Astrocyte of the cerebellum (primary cell): ENCODE data around the gene MYOF.
A peak's percentile ranks its signal among the peaks of the same experiment; 100 is the strongest.

Experiments
- DNase-seq: peaks from one replicate; pipeline ENCODE4 v3.0.0-alpha.2; 2011; ENCODE audit warnings: low read depth
- H3K4me3 ChIP-seq: 2 replicates; pipeline ENCODE4 v1.5.1; 2011; ENCODE audit warnings: mild to moderate bottlenecking, low read depth, low read length, moderate library complexity
- in situ Hi-C: cut with HindIII; loops from 2 replicates; pipeline ENCODE4 v1.10.0; 2017; ENCODE audit warnings: low sequenced_read_pairs
- TF ChIP-seq, protein P1 (sequence below): IDR thresholded peaks from 2 replicates; pipeline ENCODE4 v1.5.1; 2012; ENCODE audit warnings: low read length, low read depth, moderate library complexity, mild to moderate bottlenecking; ENCODE audit errors: missing control alignments

MYOF gene

DNA sequence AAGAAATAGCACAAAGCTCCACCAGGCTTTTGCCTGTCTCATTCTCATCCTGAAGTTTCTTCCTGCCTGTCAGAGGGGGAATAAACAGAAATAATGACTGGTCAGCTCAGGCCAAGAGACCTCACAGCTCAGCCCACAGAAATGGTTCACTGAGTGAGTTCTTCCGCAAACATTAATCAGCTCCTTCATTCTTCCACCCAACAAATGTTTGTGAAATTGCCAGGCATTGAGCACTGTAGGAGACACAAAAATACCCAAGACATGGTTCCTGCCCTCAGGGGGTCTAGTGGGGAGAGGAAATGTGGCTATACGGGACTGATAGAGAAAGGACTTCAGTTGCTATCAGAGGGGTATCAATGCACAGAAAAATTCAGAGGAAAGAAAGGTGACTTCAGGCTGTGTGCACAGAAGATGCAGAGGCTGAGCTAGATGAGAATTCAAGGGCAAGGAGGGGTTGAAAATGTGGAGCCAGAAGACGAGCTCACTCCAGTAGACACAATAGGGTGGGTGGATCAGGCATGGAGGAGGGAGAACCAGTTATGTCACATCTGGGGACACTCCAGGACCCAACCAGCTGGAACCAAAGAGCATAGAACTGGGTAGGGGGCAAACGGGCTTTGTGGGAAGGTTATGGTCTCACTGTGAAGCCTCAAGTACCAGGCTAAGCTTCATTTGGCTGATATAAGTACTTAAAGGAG is 20.9 kb downstream of the MYOF start:
- peak; percentile 73 for DNase-seq
- in situ Hi-C loops: no loop called here
- H3K4me3 ChIP-seq: no peak overlapping the region
- TF ChIP-seq, protein P1, sequence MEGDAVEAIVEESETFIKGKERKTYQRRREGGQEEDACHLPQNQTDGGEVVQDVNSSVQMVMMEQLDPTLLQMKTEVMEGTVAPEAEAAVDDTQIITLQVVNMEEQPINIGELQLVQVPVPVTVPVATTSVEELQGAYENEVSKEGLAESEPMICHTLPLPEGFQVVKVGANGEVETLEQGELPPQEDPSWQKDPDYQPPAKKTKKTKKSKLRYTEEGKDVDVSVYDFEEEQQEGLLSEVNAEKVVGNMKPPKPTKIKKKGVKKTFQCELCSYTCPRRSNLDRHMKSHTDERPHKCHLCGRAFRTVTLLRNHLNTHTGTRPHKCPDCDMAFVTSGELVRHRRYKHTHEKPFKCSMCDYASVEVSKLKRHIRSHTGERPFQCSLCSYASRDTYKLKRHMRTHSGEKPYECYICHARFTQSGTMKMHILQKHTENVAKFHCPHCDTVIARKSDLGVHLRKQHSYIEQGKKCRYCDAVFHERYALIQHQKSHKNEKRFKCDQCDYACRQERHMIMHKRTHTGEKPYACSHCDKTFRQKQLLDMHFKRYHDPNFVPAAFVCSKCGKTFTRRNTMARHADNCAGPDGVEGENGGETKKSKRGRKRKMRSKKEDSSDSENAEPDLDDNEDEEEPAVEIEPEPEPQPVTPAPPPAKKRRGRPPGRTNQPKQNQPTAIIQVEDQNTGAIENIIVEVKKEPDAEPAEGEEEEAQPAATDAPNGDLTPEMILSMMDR: no peak

DNA sequence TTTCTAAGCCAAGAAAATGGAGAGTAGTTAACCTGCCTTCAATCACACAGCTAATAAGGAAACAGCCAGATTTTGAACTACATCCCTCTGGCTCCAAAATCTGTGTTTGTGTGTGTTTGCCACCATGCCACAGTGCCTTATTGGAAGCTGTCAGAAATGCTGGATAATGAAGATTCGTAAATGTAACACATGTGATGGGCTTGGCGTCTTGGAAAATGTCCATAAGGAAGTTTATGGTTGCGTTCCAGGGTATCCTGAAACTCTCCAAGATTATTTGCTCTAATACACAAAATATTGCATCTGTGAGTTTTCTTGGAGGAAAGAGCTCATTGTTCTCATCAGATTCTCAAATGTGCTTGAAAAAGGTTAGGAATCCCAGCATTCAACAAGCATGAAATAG is 22.7 kb downstream of the MYOF start:
- no peak for DNase-seq
- H3K4me3 ChIP-seq: no peak overlapping the region
- TF ChIP-seq, protein P1: no peak
- in situ Hi-C loops: no loop called here

DNA sequence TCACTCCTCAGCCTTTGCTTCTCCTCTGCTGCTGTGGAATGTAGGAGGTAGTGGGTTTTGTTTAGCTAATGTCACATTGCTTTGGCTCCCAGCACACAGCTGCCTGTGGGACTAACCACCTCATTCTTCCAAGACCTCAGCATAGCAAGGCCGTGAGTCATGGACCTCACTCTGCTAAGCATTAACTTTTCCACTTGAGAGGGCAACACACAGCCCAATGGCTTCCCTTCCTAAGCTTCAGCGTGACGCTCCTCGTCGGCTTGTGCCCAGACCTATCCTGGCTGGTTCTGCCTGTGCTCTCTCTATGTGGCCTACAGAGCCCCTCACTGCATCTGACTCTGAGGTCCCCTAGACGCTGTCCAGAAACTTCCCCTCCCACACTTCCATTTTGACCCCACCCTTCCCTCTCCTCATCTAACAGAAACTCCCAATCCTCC is 23.3 kb downstream of the MYOF start:
- DNase-seq: peak; percentile 100
- H3K4me3 ChIP-seq: no peak overlapping the region
- in situ Hi-C loops: no loop called here
- TF ChIP-seq, protein P1: no peak

DNA sequence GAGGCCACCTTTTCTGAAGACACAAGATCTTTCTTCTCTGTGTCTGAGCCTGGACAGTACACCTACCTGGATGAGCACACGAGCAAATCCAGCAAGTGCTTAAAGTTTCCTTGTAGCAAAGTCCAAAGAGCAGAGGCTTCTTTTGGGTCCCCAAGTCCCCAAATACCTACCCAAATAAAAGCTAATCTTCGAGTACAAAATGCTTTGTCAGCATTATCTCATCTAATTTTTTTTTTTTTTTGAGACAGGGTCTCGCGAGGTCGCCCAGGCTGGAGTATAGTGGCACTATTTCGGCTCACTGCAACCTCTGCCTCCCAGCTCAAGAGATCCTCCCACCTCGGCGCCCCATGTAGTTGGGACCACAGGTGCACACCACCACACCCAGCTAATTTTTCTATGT is 24.6 kb downstream of the MYOF start:
- TF ChIP-seq, protein P1: no peak
- H3K4me3 ChIP-seq: no peak overlapping the region
- no peak for DNase-seq
- in situ Hi-C loops: no loop called here

DNA sequence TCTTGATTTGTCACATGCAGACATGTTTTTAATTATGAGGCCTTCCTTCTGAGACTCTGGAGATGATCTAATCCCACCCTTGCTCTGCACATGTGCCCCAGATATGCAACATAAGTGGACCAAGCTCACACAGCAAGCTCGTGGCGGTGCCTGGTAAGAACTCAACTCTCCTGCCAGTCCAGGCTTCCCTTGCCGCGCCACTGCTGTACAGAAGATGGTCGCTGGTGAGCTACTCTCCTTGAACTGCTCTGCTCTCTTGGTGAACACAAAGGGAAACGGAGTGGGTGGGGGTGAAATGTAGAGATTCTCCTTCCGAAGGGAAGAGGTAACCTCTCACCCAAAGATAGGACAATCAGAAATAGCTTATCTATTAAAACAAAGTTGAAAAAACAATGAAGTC is 25.7 kb downstream of the MYOF start:
- no peak for DNase-seq
- in situ Hi-C loops: no loop called here
- no peak overlapping the region for H3K4me3 ChIP-seq
- TF ChIP-seq, protein P1: no peak

DNA sequence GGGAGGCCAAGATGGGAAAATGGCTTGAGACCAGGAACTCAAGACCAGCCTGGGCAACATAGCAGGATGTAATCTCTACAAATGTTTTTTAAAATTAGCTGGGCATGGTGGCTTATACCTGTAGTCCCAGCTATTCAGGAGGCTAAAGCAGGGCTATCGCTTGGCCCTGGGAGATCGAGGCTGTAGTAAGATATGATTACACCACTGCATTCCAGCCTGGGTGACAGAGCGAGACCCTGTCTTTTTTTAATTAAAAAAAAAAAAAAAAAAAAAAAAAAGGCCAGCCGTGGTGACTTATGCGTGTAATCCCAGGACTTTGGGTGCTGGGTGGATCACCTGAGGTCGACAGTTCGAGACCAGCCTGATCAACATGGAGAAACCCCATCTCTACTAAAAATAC is 27.4 kb downstream of the MYOF start:
- in situ Hi-C loops: no loop called here
- no peak for DNase-seq
- H3K4me3 ChIP-seq: no peak overlapping the region
- TF ChIP-seq, protein P1: no peak

DNA sequence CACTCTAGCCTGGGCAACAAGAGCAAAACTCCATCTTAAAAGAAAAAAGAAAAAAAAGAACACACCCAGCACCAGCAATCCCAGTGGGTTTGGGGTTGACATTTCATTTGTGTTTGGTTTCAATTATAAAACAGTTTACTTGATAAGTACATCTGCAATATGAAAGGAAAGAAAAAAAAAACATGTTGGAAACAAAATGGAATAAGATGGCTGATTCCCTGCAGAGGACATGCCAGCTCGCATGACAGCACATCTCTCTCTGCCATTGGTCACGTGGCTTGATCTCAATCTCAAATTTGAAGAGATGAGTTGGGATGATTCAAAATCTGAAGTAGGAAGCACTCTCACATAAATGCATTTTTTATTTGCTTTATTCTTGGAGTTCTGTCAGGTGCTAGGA is 28.0 kb downstream of the MYOF start:
- no peak for DNase-seq
- in situ Hi-C loops: no loop called here
- H3K4me3 ChIP-seq: no peak overlapping the region
- TF ChIP-seq, protein P1: no peak
